ENCODE measurements around the gene JAM3. TPM values are rescaled to one million over a fixed set of nuclear protein-coding genes. Genes with fewer than 3 reads are reported as not detected.

Gene JAM3
- total RNA-seq, 1 donor from 2014 or later = 438 TPM

DNA sequence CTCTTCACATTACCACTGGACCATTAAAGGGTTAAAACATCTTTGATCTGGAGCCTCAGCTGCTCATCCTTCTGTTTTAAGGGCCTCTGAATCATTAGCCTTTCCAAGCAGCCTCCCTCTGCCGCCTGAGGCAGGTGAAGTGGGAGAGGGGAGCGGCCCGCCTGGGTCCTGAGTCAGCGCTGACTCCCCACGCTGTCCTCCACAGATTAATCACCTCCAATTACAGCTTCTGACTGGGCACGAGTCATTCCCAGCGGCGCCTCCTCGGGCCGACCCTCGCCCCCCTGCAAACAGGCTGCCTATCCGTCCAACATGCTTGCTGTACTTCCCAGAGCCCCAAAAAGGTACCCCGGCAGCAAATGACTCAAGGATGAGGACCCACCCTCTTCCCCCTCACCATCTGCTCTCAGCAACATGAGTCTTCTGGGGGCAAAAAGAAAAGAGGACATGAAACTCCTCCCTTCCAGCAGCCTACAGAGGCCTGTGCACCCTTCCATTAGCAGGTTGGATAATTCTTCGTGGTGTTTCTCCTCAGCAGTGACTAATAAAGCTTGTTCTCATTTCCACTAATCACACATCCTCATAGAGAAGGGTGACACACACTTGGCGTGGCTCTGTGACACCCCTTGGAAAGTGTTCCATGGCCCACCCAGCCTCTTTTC, 44.3 kb upstream of the JAM3 start:
- H3K4me3 Mint-ChIP-seq (ENCODE audit: unreplicated experiment) = no peak overlapping the region
- H3K27me3 Mint-ChIP-seq (ENCODE audit: unreplicated experiment) = peaks cover 8% of the 10 kb centered on the region
- no peak for DNase-seq (ENCODE audit: low spot score)
- H3K27ac Mint-ChIP-seq (ENCODE audit: unreplicated experiment) = no peak overlapping the region
- H3K36me3 Mint-ChIP-seq (ENCODE audit: low read depth, unreplicated experiment) = no peaks in the 10 kb centered on the region
- no peaks in the 10 kb centered on the region for H3K9me3 Mint-ChIP-seq (ENCODE audit: unreplicated experiment)
- TF ChIP-seq, protein P1, sequence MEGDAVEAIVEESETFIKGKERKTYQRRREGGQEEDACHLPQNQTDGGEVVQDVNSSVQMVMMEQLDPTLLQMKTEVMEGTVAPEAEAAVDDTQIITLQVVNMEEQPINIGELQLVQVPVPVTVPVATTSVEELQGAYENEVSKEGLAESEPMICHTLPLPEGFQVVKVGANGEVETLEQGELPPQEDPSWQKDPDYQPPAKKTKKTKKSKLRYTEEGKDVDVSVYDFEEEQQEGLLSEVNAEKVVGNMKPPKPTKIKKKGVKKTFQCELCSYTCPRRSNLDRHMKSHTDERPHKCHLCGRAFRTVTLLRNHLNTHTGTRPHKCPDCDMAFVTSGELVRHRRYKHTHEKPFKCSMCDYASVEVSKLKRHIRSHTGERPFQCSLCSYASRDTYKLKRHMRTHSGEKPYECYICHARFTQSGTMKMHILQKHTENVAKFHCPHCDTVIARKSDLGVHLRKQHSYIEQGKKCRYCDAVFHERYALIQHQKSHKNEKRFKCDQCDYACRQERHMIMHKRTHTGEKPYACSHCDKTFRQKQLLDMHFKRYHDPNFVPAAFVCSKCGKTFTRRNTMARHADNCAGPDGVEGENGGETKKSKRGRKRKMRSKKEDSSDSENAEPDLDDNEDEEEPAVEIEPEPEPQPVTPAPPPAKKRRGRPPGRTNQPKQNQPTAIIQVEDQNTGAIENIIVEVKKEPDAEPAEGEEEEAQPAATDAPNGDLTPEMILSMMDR (IDR thresholded peaks at IDR 0.05; ENCODE audit: unreplicated experiment) = no peak
- no peaks in the 10 kb centered on the region for H3K4me1 Mint-ChIP-seq (ENCODE audit: unreplicated experiment)

DNA sequence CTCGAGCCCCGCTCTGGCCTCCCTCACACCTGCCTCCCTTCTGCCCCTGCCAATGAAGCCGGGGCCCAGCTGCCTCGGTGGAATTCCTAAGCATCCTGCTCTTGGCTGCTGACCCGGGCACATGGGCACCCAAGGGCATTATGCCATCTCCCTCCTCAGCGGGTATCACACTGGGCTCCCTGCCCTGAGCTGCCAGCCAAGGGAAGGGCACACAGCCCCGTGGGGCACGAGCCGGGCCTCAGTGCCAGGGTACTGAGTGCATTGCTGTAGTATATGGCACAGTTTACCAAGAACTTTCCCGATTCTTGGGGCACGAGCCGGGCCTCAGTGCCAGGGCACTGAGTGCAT, 43.8 kb upstream of the JAM3 start:
- no peaks in the 10 kb centered on the region for H3K4me1 Mint-ChIP-seq (ENCODE audit: unreplicated experiment)
- TF ChIP-seq, protein P1 (IDR thresholded peaks at IDR 0.05; ENCODE audit: unreplicated experiment) = no peak
- H3K36me3 Mint-ChIP-seq (ENCODE audit: low read depth, unreplicated experiment) = no peaks in the 10 kb centered on the region
- no peak for DNase-seq (ENCODE audit: low spot score)
- H3K4me3 Mint-ChIP-seq (ENCODE audit: unreplicated experiment) = no peak overlapping the region
- no peaks in the 10 kb centered on the region for H3K9me3 Mint-ChIP-seq (ENCODE audit: unreplicated experiment)
- peaks cover 7% of the 10 kb centered on the region for H3K27me3 Mint-ChIP-seq (ENCODE audit: unreplicated experiment)
- no peak overlapping the region for H3K27ac Mint-ChIP-seq (ENCODE audit: unreplicated experiment)

DNA sequence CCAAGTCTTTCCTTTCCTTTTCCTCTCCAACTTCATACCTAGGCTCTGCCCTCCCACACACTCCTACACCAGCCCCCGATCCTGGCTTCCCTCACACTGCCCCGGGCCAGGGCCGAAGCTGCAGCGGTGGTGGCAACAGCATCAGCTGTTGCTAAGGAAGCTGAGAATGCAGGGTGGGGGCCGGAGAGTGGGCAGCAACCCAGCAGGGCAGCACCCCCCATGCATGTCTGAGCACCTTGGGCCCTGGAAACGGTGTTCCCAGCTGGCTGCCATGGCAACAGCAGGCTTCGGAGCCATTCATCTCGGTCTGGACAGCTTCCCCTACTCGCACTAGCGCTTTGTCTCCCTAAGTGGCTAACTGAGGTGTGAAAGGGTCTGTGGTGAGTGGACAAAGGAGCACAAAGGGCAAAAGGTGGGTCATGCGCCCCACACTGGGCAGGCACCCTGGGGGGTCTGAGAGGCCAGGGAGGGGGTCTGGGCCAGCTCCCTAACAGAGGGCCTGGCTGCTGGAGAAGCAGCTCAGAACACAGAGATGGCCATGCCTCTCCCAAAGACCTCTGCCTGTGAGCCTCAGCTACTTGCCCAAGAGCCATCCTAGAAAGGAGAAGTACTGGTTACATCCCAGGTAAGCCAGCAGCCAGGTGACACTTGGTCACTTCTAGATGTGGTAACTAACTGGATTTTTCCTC, 42.1 kb upstream of the JAM3 start:
- DNase-seq (ENCODE audit: low spot score) = peak; percentile 56
- peaks cover 10% of the 10 kb centered on the region for H3K27me3 Mint-ChIP-seq (ENCODE audit: unreplicated experiment)
- H3K4me3 Mint-ChIP-seq (ENCODE audit: unreplicated experiment) = no peak overlapping the region

DNA sequence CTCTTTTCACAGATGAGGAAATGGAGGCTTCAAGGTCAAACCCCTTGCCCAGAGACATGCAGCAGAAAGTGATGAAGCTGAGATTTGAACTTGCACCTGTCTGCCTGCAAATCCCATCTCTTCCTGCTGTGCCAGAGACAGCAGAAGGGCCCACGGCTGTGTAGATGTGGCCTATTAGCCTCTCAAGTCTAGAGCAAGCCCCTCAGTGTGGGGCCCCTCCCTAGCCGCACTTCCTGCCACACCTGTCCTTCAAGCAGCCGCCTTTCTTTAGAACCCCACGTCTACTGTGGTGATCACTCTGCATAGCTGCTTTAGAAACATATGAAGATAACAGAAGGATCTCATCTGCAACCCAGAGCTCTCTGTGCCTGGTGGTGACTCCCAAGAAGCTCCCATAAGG, 41.2 kb upstream of the JAM3 start:
- H3K4me1 Mint-ChIP-seq (ENCODE audit: unreplicated experiment) = peaks cover 6% of the 10 kb centered on the region
- H3K36me3 Mint-ChIP-seq (ENCODE audit: low read depth, unreplicated experiment) = no peaks in the 10 kb centered on the region
- no peak overlapping the region for H3K27ac Mint-ChIP-seq (ENCODE audit: unreplicated experiment)
- peaks cover 10% of the 10 kb centered on the region for H3K27me3 Mint-ChIP-seq (ENCODE audit: unreplicated experiment)
- H3K9me3 Mint-ChIP-seq (ENCODE audit: unreplicated experiment) = no peaks in the 10 kb centered on the region
- no peak for DNase-seq (ENCODE audit: low spot score)
- TF ChIP-seq, protein P1 (IDR thresholded peaks at IDR 0.05; ENCODE audit: unreplicated experiment) = no peak
- H3K4me3 Mint-ChIP-seq (ENCODE audit: unreplicated experiment) = no peak overlapping the region

More for the DNA sequence above, 42.1 kb upstream of the JAM3 start:
- Mint-ChIP-seq H3K4me1 (ENCODE audit: unreplicated experiment) (peaks cover under 1% of the 10 kb centered on the region), H3K36me3 (ENCODE audit: low read depth, unreplicated experiment) (no peaks in the 10 kb centered on the region), H3K27ac (ENCODE audit: unreplicated experiment) (no peak overlapping the region), H3K9me3 (ENCODE audit: unreplicated experiment) (no peaks in the 10 kb centered on the region)
- TF ChIP-seq, protein P1 (IDR thresholded peaks at IDR 0.05; ENCODE audit: unreplicated experiment) = no peak

DNA sequence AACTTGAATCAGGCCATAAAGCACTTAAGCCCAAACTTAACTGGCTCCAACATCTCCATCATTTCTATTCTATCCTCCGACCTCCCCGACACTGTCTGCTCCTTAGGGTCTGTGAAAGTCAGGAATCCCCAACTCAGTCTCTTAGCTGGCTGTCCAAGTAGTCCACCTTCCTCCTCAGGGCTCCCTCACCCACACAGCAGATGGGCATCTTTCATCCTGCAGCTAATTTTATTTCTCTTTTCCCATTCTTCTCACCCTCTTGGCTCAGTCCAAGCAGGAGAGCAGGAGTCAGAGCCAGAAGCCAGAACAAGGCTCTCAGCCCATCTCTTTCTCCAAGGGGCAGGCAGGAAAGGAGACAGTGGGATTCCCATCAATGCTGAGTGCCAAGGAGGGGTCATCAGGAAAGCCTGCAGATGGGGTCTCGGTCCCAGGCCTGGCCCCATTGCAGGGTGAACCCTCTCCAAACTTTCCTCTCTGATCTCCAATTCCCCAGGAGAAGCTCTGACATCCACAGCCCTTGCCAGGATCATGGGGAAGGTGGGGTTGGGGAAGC, 40.4 kb upstream of the JAM3 start:
- no peak for DNase-seq (ENCODE audit: low spot score)
- H3K4me3 Mint-ChIP-seq (ENCODE audit: unreplicated experiment) = no peak overlapping the region
- no peaks in the 10 kb centered on the region for H3K36me3 Mint-ChIP-seq (ENCODE audit: low read depth, unreplicated experiment)
- no peak overlapping the region for H3K27ac Mint-ChIP-seq (ENCODE audit: unreplicated experiment)
- H3K4me1 Mint-ChIP-seq (ENCODE audit: unreplicated experiment) = peaks cover 6% of the 10 kb centered on the region
- TF ChIP-seq, protein P1 (IDR thresholded peaks at IDR 0.05; ENCODE audit: unreplicated experiment) = no peak
- H3K27me3 Mint-ChIP-seq (ENCODE audit: unreplicated experiment) = peaks cover 14% of the 10 kb centered on the region
- no peaks in the 10 kb centered on the region for H3K9me3 Mint-ChIP-seq (ENCODE audit: unreplicated experiment)

Data from endothelial cell (in vitro differentiated cells).